B cell (primary cell): ENCODE measurements around the gene SEMA3G.

Experiments used
- CTCF ChIP-seq: fragments of 200-600 bp; IDR thresholded peaks from one replicate; pipeline ENCODE4 v1.8.0; 2022; ENCODE audit warnings: antibody characterized with exemption, mild to moderate bottlenecking
- EZH2 ChIP-seq: IDR thresholded peaks from 2 replicates; pipeline ENCODE4 v1.6.1; 2012; ENCODE audit warnings: borderline replicate concordance, low read depth, mild to moderate bottlenecking, moderate library complexity, low read length; ENCODE audit not compliant: insufficient read depth, poor library complexity, severe bottlenecking

GRCh38 chr3:52444860-52445793, at the start of gene SEMA3G:
- peak; percentile 55 for TF ChIP-seq CTCF
- no peak for TF ChIP-seq EZH2
